ES-I3 (cell line): ENCODE data around the gene BACH2.
"Not testable (repeated sequence)": the region's sequence is repeated elsewhere in the genome, so short reads cannot be mapped to it uniquely, and the experiment has no call there.

Experiments used
- H3K36me3 ChIP-seq: 2 replicates; pipeline ENCODE4 v1.6.1; 2013; ENCODE audit warnings: mild to moderate bottlenecking, low read length, control low read depth, moderate library complexity; ENCODE audit not compliant: insufficient read depth
- H3K4me1 ChIP-seq: 2 replicates; pipeline ENCODE4 v1.6.1; 2013; ENCODE audit warnings: mild to moderate bottlenecking, control low read depth, low read length; ENCODE audit not compliant: insufficient read depth
- H3K9ac ChIP-seq: 2 replicates; pipeline ENCODE4 v1.6.1; 2013; ENCODE audit warnings: low read depth, mild to moderate bottlenecking, low read length, moderate library complexity
- H3K9me3 ChIP-seq: 2 replicates; pipeline ENCODE4 v1.6.1; 2013; ENCODE audit warnings: mild to moderate bottlenecking, low read length, moderate library complexity; ENCODE audit not compliant: control insufficient read depth, insufficient read depth

Gene BACH2

DNA sequence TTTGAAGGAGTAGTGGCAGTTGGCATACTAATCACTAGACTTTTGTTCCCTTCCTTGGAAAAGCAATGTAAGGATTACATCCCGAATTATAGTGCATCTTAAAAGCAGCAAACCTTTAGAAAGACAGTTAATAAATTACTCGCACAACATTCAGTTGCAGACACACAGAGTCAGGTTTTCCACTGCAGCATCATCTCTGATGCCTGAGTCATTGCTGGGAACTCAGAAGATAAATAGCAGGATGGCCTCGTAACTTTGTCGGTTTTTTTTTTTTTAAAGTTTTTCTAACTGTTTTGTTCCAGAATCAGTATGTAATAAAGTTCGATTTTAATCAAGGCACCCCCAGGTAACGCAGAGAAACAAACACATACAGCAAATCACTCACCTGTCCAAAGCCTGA lies 368.0 kb downstream of the BACH2 start:
- H3K4me1 ChIP-seq, result peaks cover 4% of the 10 kb centered on the region; the same call in 1 of the 2 replicates
- H3K36me3 ChIP-seq, result no peaks in the 10 kb centered on the region
- no peak overlapping the region for H3K9ac ChIP-seq
- no peaks in the 10 kb centered on the region for H3K9me3 ChIP-seq

DNA sequence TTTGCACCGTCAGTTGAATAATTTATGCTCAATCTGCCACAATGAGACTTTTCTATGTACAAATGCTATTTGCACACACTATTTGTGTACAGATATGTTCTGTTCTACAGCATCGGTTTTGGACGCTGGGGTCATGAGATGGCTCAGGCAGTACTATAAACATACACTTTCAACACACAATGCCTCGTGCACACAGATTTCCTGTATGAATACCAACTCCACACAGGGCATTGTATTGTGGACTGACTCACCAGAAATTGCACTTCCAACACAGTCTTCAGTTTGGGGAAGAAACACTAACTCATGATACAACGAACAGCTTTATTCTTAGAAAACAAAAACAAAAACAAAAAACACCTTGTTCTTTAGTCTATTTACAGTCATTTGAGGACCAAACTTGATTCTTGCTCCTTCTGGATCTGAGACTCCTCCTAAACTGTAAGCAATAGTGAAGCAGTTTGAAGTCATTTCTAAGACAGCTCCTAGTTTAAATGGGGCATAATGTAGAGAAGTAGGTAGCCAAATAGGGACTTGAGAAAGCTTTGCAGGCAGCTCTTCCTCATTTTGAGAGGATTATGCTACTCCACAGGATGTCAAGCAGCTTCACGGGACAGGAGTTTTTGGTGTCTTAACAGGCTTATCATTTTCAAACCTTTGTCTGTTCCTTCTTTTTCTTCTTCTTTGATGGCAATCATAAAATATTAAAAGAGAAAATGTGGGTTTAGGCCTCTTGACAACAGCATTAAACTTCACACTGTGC lies 368.7 kb downstream of the BACH2 start:
- H3K9ac ChIP-seq, result no peak overlapping the region
- H3K9me3 ChIP-seq, result no peaks in the 10 kb centered on the region
- H3K4me1 ChIP-seq, result peaks cover 4% of the 10 kb centered on the region; the same call in 1 of the 2 replicates
- H3K36me3 ChIP-seq, result no peaks in the 10 kb centered on the region

DNA sequence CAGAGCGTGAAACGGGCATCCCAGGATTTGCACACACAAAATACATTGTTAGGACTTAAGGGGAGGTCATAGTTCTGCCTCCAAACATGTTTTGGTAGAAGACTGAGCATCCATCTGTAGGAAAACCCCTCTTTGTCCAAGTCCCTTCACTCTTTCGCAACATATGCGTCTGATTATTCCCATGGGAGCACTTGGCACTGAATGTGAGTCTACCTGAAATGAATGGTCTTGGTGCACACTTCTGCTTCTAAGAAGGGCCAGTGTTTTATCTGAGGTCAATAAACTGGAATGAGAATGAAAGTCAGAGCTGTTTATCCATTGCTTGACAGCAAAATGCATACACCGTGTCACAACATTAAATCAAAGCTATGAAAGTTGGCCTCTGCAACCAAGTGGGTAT lies 369.4 kb downstream of the BACH2 start:
- Histone ChIP-seq H3K9ac (no peak overlapping the region), H3K4me1 (peaks cover 4% of the 10 kb centered on the region; the same call in 1 of the 2 replicates), H3K36me3 (no peaks in the 10 kb centered on the region), H3K9me3 (no peaks in the 10 kb centered on the region)

DNA sequence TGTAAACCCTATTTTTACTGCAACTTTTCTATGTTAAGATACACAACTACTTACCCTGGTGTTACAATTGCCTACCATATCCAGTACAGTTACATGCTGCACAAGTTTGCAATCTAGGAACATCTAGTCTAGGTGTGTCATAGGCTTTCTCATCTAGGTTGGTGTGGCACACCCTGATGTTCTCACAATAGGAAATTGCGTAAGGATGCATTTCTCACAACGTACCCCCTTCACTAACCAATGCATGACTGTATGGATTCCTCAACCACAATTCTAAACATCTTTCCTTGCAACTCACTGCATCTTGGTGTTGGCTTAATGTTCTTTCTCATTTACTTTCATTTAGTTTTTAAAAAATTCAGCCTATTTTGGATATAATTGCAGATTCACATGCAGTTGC lies 370.8 kb downstream of the BACH2 start:
- Histone ChIP-seq H3K9ac (no peak overlapping the region), H3K9me3 (no peaks in the 10 kb centered on the region), H3K4me1 (peaks cover 4% of the 10 kb centered on the region; the same call in 1 of the 2 replicates), H3K36me3 (no peaks in the 10 kb centered on the region)

DNA sequence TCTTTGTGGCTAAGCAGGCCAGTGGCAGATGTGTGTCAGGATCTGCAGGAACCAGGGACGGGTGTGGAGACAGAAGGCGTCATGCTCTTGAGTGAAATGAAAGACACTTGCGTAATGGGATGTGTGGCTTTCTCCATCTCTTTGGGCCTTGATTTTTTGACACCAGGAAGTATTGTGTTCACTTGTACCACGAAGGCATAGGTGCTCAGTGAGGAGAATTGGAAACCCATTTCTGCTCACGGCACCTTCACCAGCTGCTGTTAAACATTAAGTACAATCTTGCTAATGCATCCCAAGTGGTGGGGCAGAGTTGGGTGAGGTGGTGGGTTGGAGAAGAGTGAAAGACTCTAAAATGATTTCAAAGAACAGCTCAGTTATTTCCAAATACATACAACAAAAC lies 372.4 kb downstream of the BACH2 start:
- Histone ChIP-seq H3K9me3 (no peaks in the 10 kb centered on the region), H3K4me1 (no peaks in the 10 kb centered on the region), H3K9ac (no peak overlapping the region), H3K36me3 (no peaks in the 10 kb centered on the region)

DNA sequence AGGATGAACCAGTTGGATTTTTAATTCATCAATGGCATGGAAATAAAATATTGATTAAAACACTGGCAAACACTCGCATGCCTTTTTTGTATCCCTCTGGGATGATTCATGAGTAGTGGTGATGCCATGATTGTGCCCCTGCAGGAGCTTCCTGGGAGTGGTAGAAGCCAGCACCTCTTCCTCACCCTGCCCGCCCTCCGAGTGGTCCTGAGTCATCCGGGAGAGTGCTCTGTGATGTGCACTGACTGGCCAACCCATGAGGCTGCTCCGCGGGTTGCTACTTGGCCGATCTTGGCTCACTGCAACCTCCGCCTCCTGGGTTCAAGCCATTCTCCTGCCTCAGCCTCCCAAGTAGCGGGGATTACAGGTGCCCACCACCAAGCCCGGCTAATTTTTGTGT lies 375.0 kb downstream of the BACH2 start:
- no peaks in the 10 kb centered on the region; the same call in 1 of the 2 replicates for H3K4me1 ChIP-seq
- no peaks in the 10 kb centered on the region for H3K36me3 ChIP-seq
- no peak overlapping the region for H3K9ac ChIP-seq
- no peaks in the 10 kb centered on the region for H3K9me3 ChIP-seq

DNA sequence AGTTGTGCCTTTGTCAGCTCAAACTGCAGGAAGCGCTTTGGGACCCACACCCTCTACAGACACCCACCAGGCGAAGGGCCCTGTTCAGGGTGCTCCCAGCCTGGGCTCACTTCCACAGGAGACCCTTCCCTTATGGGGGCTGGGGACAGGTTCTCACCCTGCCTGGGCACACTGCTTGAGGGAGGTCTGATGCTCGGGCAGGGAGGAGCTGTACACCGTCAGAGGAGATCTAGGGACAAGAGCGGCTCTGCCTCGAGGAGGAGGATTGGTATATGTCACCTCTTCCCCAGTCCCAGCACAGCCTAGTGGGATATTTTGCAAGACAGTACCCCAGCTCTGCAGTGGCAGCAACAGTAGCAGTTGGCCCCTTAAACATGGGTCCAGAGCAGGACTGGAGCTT lies 375.4 kb downstream of the BACH2 start:
- H3K9ac ChIP-seq, result no peak overlapping the region
- no peaks in the 10 kb centered on the region for H3K9me3 ChIP-seq
- no peaks in the 10 kb centered on the region for H3K36me3 ChIP-seq
- no peaks in the 10 kb centered on the region; the same call in 1 of the 2 replicates for H3K4me1 ChIP-seq

DNA sequence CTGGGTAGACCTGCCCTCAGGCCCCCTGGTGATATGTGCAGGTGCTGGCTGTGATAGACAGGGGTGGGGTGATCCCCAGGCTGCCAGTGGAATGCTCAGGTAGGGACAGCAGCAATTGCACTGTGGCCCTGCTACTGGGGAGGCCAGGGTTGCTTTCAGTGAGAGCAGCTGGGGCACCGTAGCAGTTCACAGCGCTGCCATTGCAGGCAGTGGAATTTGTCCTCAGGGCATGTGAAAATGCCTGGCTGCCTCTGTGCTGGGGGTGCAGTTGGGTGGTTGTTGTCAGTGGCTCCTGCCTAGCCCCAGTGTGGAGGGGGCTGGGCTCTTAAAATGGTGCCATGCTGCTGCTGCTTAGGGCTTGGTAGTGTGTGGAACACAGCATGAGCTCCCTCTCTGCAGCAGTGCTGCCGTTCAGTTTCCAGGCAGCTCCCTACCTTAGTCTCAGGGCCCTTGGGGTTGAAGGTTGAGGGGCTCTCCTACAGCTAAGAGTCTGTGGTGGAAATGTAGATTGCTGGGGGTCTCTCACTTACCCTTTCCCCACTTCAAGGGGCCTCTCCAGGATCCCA lies 378.8 kb downstream of the BACH2 start:
- Histone ChIP-seq H3K9me3 (no peaks in the 10 kb centered on the region), H3K9ac (no peak overlapping the region), H3K4me1 (no peaks in the 10 kb centered on the region; the same call in 1 of the 2 replicates), H3K36me3 (no peaks in the 10 kb centered on the region)

DNA sequence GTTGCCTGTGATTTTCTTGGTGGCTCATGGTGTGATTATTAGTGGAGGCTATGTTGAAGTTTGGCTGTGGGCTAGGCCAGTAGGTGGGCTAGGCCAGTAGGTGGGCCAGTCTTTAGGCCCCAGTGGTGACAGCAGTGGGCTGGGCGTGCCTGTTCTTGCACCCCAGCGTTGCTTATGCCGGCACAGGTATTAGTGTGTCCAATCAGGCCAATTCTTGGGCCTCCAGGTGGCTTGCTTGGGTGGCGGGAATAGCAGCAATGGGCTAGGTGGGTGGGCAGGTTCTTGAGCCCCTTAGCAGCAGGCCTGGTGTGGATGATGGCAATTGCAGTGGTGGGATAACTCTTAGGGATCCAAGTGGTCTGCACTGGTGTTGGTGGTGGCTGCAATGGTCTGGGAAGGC lies 379.4 kb downstream of the BACH2 start:
- Histone ChIP-seq H3K4me1 (no peaks in the 10 kb centered on the region; the same call in 1 of the 2 replicates), H3K9ac (no peak overlapping the region), H3K36me3 (no peaks in the 10 kb centered on the region), H3K9me3 (no peaks in the 10 kb centered on the region)

DNA sequence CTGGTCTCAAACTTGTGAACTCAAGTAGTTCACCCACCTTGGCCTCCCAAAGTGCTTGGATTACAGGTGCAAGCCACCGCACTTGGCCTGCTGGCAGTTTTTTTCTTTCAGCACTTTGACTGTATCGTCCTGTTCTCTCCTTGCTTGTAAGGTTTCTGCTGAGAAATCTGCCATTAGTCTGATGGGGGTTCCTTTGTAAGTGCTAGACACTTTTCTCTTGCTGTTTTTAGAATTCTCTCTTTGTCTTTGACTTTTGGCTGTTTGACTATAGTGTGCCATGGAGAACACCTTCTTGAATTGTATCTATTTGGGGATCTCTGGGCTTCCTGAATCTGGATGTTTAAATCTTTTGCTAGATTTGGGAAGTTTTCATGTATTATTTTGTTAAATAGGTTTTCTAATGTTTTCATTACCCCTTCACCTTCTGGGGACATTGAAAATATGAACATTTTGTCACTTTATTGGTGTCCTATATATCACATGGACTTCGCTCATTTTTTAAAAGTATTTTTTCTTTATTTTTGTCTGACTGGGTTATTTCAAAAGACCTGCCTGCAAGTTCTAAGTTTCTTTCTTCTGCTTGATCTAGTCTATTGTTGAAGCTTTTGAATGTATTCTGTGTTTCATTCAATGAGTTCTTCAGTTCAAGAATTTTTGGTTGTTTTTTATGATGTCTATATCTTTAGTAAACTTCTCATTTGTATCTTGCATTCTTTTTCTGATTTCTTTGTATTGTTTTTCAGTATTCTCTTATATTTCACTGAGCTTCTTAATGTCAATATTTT lies 380.3 kb downstream of the BACH2 start:
- no peaks in the 10 kb centered on the region for H3K36me3 ChIP-seq
- no peak overlapping the region for H3K9ac ChIP-seq
- no peaks in the 10 kb centered on the region for H3K9me3 ChIP-seq
- H3K4me1 ChIP-seq, result no peaks in the 10 kb centered on the region; the same call in 1 of the 2 replicates

DNA sequence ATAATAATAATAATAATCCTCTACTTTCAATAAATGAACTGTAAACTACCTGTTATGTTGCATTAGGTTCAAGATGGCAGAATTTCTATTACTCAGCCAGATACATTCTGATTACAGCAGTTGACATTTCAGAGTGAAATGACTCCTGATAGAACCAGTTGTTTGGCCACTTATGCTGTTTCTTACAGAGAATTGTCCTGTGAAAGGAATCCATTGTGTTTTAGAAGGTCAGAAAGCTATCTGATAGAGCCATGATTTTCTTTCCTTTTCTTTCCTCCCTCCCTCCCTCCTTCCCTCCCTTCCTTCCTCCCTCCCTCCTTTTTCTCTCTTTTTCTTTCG lies 385.8 kb downstream of the BACH2 start:
- no peaks in the 10 kb centered on the region for H3K36me3 ChIP-seq

DNA sequence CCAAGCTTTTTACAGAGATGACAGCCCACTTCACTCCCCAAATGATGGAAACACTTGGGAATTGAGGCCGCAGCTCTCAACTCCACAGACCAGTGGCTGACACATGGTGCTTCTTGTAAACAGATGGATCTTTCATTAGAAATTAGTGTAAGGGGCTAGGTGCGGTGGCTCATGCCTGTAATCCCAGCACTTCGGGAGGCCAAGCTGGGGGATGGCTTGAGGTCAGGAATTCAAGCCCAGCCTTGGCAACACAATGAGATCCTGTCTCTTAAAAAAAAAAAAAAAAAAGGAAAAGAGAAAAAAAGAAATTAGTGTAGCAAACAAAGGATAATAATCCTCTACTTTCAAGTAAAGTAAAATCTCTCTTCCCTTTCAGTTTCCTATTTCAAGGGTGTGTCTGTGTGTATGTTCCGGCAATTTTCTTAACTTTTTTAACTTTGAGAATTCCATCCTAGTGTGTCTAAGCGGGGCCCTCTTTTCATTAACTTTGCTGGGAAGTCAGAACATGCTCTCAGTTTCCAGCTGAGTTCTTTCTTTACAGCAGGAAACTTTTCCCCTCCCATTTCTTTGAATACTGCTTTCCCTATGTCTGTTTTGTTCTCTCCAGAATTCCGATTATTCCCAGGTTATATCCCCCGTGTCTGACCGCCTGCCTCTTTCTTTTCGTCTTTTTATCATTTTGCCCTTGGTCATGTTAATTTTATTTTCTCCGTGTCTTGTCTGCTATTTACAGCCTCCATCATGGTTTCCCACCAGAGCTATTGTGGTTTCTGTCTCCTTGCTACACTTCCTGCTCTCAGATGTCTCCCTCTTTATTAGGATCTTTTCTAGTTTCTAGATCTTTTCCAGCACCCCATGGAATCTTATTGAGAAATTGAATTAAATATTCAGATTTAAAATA lies 386.4 kb downstream of the BACH2 start:
- H3K4me1 ChIP-seq, H3K36me3 ChIP-seq, H3K9ac ChIP-seq, H3K9me3 ChIP-seq: not testable (repeated sequence)

More for the DNA sequence above, 385.8 kb downstream of the BACH2 start:
- Histone ChIP-seq H3K9me3 (no peaks in the 10 kb centered on the region; the same call in 1 of the 2 replicates), H3K4me1 (peaks cover 3% of the 10 kb centered on the region; the same call in 1 of the 2 replicates), H3K9ac (peak overlapping the region; percentile 23; the same call in 1 of the 2 replicates)

DNA sequence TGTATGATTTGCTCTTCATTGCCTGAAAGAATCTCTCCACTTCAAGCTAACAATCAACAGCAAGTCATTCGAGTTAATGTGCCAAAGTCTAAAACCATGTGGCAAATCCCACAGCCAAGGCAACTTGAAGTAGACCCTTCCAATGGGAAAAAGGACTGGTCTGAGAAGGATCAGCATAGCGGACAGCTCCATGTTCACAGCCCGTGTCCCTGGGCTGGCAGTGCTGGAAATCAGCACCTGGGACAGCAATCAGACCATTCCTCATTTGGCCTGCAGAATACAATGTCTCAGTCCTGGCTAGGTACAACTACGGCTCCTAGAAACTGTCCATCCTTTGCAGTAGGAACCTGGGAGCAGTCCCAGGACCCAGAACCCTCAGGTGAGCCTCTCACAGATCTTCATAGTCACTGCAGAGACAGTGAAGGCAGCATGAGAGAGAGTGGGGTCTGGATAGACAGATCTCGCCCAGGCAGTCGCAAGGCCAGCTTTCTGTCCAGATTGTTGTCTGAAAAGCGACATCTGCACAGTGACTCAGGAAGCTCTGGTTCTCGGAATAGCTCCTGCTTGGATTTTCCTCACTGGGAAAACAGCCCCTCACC lies 401.3 kb downstream of the BACH2 start:
- H3K4me1 ChIP-seq, result peaks cover 13% of the 10 kb centered on the region
- H3K9me3 ChIP-seq, result no peaks in the 10 kb centered on the region
- H3K9ac ChIP-seq, result no peak overlapping the region
- H3K36me3 ChIP-seq, result no peaks in the 10 kb centered on the region

DNA sequence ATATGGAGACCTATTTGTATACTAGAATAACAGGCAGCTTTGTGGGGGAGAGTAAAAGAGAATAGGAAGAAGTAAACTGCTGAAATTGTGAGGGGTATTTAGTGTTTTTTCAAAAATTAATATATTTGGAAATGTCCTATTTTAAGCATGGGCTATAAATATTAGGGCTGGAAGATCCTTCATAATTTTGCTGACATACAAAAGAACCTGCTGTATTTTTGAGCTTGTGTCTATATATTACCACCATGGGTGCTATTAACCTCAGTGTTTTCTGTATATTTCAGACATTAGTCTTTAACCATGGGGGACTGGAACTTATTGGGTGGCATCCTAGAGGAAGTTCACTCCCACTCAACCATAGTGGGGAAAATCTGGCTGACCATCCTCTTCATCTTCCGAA lies 402.5 kb downstream of the BACH2 start, which contains the start of gene GJA10:
Gene GJA10 (plus strand): TSS at position 301 of the 400 bp plus-strand sequence. CDS start 0 bp downstream, at position 301.
- H3K9me3 ChIP-seq, result no peaks in the 10 kb centered on the region

More for the DNA sequence above, 402.5 kb downstream of the BACH2 start, which contains the start of gene GJA10:
- Histone ChIP-seq H3K4me1 (peaks cover 13% of the 10 kb centered on the region), H3K36me3 (no peaks in the 10 kb centered on the region), H3K9ac (no peak within 1 kb of the TSS)
